Mucosa of descending colon (tissue), 3 donors: ENCODE results near the gene TRPC6. TPM values are rescaled to one million over a fixed set of nuclear protein-coding genes. Genes with fewer than 3 reads are reported as not detected.

Source experiments
- ATAC-seq: fragments of 200-7000 bp; cut with Tn5 transposase; one replicate; pipeline ENCODE4 v1.9.1; 2020; ENCODE audit warnings: mild to moderate bottlenecking, moderate library complexity
- DNase-seq, 3 donors: peaks; one replicate each; pipeline ENCODE4 v3.0.0-alpha.2; 2020
- H3K36me3 ChIP-seq: fragments of 200-600 bp; one replicate; pipeline ENCODE4 v1.8.0; 2021; ENCODE audit warnings: low read depth, mild to moderate bottlenecking
- H3K4me1 ChIP-seq: fragments of 200-600 bp; one replicate; pipeline ENCODE4 v1.8.0; 2021; ENCODE audit warnings: low read depth, mild to moderate bottlenecking
- H3K4me3 ChIP-seq: fragments of 200-600 bp; one replicate; pipeline ENCODE4 v1.8.0; 2021; ENCODE audit warnings: mild to moderate bottlenecking
- H3K9me3 ChIP-seq: fragments of 200-600 bp; one replicate; pipeline ENCODE4 v1.8.0; 2021; ENCODE audit warnings: mild to moderate bottlenecking
- intact Hi-C, 2 donors: fragments of 100-400 bp; cut with DNase I in 1 of 2; cut with micrococcal nuclease in 1 of 2; formaldehyde crosslinking; loops; one replicate each; pipeline versions ENCODE4 v1.11.0 to v1.11.1; 2022; cut with DNase I, micrococcal nuclease
- total RNA-seq, 3 donors: library from RNA; stranded (reverse); fragmentation: NEBNext Ultra II Directional in 2 of 3; extraction: Animal tissue kit (Norgen Biotek cat#: 25700) in 2 of 3; gene quantifications; one replicate each; pipeline versions ENCODE4 v1.2.1 to v1.2.4, GENCODE V29; 2021 to 2023
- TF ChIP-seq, protein P1 (sequence below): fragments of 200-600 bp; IDR thresholded peaks from one replicate; pipeline ENCODE4 v1.8.0; 2022; ENCODE audit warnings: antibody characterized with exemption, mild to moderate bottlenecking
- donor health status: DM: no; HTN: no; CAD: no; lungs with moderate emphysema.
- donor health status: DM: no; HTN: no; CAD: no.
- donor health status: DM: no; HTN: yes; CAD: no.

TRPC6 gene
- total RNA-seq, 3 donors from 2014 or later: 1.3 to 4.7 (median 1.4) TPM

DNA sequence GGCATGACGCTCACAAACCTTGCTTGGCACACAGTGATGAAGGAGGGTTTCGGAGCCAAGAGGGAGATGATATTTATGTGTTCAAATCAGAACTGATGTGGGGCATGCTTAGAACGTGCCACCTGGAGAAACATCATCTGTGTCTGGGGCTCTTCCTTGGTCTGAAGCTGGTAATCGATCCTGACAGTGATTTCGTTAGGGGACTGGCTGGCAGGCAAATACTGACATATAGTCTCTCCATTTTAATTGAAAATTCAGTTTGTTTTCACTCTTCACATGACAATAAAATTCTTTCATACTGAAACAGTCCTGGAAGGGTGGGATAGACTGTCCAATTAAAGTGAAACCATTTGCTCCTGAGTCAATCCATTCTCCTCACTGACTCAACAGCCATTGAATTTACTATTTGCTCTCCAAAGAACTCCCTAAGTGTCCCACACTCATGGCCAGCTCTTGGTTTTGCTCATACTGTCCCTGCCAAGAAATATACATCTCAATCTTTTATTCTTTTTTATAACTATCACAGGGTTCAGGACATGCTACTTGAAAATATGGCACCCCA lies 134.8 kb downstream of the TRPC6 start:
- ATAC-seq: no peak

DNA sequence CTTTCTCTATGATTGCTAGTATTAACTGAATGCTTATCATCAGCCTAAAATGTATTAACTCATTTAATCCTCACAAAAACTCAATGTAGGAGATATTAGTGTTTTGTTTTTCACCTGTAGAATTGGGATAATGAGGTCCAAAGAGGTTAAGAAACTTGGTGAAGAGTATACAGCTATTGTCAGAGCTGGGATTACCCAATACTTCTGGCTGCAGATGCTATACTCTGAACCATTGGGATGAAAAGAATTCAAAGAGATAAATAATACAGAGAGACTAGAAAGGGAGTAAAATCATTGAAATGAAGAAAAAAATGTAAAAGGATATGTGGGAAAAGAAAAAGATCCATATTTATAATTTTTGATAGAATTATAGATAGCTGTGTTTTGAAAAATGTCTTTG lies 137.1 kb downstream of the TRPC6 start:
- Histone ChIP-seq H3K36me3 (no peaks in the 10 kb centered on the region), H3K4me3 (no peak overlapping the region), H3K4me1 (peaks cover 12% of the 10 kb centered on the region), H3K9me3 (no peaks in the 10 kb centered on the region)
- TF ChIP-seq, protein P1, sequence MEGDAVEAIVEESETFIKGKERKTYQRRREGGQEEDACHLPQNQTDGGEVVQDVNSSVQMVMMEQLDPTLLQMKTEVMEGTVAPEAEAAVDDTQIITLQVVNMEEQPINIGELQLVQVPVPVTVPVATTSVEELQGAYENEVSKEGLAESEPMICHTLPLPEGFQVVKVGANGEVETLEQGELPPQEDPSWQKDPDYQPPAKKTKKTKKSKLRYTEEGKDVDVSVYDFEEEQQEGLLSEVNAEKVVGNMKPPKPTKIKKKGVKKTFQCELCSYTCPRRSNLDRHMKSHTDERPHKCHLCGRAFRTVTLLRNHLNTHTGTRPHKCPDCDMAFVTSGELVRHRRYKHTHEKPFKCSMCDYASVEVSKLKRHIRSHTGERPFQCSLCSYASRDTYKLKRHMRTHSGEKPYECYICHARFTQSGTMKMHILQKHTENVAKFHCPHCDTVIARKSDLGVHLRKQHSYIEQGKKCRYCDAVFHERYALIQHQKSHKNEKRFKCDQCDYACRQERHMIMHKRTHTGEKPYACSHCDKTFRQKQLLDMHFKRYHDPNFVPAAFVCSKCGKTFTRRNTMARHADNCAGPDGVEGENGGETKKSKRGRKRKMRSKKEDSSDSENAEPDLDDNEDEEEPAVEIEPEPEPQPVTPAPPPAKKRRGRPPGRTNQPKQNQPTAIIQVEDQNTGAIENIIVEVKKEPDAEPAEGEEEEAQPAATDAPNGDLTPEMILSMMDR: no peak
- ATAC-seq (no peak), DNase-seq (no peak)
- intact Hi-C loops: no loop called here

More for the DNA sequence above, 134.8 kb downstream of the TRPC6 start:
- Histone ChIP-seq H3K4me3 (no peak overlapping the region), H3K36me3 (no peaks in the 10 kb centered on the region), H3K4me1 (peaks cover 9% of the 10 kb centered on the region), H3K9me3 (no peaks in the 10 kb centered on the region)
- no peak for DNase-seq
- TF ChIP-seq, protein P1: no peak
- intact Hi-C loops: no loop called here

DNA sequence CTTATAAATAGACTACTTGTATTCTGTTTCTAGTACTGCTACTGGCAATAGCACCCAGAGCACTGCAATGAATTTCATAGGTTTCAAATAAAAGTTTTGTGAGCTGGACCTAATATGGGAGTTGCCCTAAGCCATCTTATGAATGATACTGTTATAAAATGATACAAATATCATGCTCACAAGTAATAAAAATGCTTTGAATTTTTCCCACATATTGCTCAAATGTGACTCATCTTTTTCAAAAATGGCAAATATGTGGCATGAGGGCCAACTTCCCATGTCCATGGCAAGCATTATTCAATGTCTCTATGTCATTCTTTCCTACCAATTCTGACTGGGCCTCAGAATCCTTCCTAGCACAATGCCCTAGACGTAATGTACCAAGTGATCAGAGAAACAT lies 137.6 kb downstream of the TRPC6 start:
- intact Hi-C loops: no loop called here
- H3K4me1 ChIP-seq: peaks cover 12% of the 10 kb centered on the region
- TF ChIP-seq, protein P1: no peak
- no peaks in the 10 kb centered on the region for H3K9me3 ChIP-seq
- no peaks in the 10 kb centered on the region for H3K36me3 ChIP-seq
- DNase-seq: no peak
- no peak overlapping the region for H3K4me3 ChIP-seq
- no peak for ATAC-seq

DNA sequence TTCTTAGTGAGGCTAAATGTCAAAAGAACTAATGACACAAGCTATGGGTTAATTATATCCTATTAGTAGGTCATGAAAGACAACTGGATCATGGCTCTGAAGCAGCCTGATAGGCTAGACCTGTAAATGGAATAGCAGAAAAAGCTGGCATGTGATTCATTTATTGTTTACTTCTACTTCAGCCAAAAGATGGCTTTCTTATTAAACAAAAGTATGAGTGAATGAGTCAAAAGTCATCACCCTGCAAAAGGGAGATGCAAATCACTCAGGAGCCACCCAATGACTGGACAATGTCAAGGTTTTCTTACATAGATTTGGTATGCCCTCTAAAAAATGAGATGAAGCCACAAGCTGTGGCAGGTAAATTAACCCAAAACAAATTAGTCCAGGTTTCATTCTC lies 138.0 kb downstream of the TRPC6 start:
- no peak overlapping the region for H3K4me3 ChIP-seq
- TF ChIP-seq, protein P1: no peak
- no peaks in the 10 kb centered on the region for H3K36me3 ChIP-seq
- H3K4me1 ChIP-seq: peaks cover 12% of the 10 kb centered on the region
- ATAC-seq: no peak
- H3K9me3 ChIP-seq: no peaks in the 10 kb centered on the region
- DNase-seq: no peak
- intact Hi-C loops: no loop called here

DNA sequence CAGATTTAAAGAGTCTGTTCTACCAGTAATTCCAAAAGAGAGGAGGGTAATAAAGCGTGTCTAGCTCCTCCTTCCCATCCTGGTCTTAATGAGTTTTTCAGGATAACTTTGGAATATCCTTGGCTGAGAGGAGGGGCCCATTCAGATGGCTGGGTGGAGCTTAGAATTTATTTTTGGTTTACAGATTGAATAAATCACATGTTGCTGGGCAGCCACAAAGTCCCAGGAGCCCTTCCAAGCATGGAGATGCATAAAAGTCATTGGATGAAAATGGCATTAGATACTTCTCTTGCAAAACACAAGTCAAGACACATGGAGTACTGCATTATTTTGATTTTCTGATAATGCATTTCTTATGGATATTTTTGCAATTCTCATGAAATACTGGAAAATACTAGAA lies 139.0 kb downstream of the TRPC6 start:
- ATAC-seq (no peak), DNase-seq (no peak)
- Histone ChIP-seq H3K4me3 (no peak overlapping the region), H3K36me3 (no peaks in the 10 kb centered on the region), H3K9me3 (no peaks in the 10 kb centered on the region), H3K4me1 (peaks cover 12% of the 10 kb centered on the region)
- intact Hi-C loops: no loop called here
- TF ChIP-seq, protein P1: no peak

DNA sequence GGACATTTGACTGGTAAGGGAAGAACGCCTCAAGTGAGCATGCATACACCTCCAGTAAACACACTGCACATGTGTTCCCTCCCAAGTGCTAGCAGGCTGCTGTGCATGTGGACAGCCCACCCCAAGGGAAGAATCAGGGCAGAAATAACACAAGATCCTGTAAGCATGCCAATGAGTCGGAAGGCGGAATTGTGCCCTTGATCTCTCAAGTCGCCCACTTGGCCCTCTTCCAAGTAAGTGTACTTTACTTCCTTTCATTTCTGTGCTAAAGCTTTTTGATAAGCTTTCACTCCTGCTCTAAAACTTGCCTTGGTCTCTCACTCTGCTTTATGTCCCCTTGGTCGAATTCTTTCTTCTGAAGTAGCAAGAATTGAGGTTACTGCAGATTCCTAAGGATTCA lies 139.6 kb downstream of the TRPC6 start:
- ATAC-seq (peak; percentile 40), DNase-seq (peak in 1 of 3 donors; percentile 65)
- H3K4me3 ChIP-seq: no peak overlapping the region
- TF ChIP-seq, protein P1: no peak
- intact Hi-C loops: no loop called here
- peaks cover 12% of the 10 kb centered on the region for H3K4me1 ChIP-seq
- H3K9me3 ChIP-seq: no peaks in the 10 kb centered on the region
- no peaks in the 10 kb centered on the region for H3K36me3 ChIP-seq
